NCI-H345 treated with DMSO at 0.1 percent for 48 hours (cell line): ENCODE results near the gene COL9A3.

Source experiments
- DNase-seq: peaks from one replicate; lab custom pipeline; 2025; ENCODE audit not compliant: unreplicated experiment; lab: John Stamatoyannopoulos, UW

Gene COL9A3

DNA sequence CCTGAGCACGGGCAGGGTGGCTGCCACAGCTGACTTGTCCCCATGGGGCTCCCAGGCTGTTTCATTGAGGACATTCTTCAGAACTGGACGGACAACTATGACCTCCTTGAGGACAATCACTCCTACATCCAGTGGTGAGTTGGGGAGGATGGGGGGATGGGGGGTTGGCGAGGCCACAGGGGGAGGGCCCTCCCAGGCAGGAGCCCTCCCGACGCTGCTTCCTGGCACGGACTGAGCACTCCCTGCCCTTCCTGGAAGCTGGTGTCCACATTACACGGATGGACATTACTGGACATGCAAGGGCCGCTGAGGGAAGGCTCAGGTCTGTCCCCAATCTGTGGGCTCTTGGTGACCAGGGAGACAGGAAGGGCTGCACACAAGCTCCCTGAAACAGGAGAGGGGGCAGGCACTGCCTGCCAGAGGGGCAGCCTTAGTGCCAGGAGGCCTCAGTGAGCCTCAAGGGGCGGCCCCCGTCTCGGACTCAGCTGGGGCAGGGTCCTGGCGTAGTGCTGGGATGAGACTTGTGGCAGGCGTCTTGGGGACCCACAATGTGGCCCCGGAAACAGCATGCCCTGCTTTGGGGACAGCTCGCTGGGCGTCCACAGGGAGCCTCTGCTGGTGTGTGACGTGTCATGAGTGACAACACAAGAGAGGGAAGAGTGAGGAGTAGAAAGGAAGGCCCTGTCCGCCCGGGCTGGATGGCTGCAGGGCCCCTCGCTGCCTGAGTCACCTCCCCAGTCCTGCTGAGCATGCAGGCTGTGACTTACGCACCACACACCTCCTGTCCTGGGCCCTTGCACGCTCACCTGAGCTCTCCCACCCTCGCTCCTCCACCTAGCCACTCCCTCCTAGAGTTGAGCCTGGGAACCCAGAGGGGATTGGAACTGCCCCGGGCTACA lies 7.1 kb upstream of the COL9A3 start:
- no peak for DNase-seq

DNA sequence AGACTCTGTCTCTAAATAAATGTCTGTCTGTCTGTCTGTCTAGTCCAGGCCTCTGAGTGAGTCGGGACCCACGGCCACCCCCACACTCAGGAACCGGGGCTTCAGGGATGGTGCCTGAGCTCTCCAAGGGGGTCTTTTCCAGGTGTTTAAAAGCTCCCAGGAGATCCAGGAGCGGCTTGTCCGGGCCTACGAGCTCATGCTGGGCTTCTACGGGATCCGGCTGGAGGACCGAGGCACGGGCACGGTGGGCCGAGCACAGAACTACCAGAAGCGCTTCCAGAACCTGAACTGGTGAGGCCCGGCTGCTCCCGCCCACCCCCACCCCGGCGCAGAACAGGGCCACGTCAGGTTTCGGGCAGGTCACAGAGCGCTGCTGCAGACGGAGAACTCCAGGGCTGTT lies 5.5 kb upstream of the COL9A3 start:
- no peak for DNase-seq

DNA sequence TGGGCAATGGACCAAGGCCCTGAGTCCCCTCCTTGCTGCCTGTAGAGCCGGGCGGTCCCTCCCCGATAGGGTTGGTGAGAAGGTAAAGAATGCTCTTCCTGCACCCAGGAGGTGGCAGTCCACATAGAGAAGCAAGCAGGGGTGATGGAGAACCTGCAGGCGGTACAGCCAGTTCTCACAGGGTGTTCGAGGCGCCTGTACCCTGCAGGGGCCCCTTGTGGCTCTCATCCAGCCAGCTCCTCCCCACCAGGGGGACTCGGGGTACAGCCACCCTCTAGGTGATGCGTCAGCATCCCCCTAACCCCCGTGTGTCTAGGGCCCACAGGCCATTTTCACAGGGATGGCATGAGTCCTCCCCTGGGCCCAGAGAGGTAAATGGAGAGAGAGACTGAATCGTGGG lies 5.1 kb upstream of the COL9A3 start:
- no peak for DNase-seq

DNA sequence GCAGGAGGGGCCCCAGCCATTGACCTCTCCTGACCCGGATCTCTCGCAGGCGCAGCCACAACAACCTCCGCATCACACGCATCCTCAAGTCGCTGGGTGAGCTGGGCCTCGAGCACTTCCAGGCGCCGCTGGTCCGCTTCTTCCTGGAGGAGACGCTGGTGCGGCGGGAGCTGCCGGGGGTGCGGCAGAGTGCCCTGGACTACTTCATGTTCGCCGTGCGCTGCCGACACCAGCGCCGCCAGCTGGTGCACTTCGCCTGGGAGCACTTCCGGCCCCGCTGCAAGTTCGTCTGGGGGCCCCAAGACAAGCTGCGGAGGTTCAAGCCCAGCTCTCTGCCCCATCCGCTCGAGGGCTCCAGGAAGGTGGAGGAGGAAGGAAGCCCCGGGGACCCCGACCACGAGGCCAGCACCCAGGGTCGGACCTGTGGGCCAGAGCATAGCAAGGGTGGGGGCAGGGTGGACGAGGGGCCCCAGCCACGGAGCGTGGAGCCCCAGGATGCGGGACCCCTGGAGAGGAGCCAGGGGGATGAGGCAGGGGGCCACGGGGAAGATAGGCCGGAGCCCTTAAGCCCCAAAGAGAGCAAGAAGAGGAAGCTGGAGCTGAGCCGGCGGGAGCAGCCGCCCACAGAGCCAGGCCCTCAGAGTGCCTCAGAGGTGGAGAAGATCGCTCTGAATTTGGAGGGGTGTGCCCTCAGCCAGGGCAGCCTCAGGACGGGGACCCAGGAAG lies 4.5 kb upstream of the COL9A3 start:
- DNase-seq: no peak

DNA sequence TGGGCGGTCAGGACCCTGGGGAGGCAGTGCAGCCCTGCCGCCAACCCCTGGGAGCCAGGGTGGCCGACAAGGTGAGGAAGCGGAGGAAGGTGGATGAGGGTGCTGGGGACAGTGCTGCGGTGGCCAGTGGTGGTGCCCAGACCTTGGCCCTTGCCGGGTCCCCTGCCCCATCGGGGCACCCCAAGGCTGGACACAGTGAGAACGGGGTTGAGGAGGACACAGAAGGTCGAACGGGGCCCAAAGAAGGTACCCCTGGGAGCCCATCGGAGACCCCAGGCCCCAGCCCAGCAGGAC lies 4.0 kb upstream of the COL9A3 start:
- no peak for DNase-seq

DNA sequence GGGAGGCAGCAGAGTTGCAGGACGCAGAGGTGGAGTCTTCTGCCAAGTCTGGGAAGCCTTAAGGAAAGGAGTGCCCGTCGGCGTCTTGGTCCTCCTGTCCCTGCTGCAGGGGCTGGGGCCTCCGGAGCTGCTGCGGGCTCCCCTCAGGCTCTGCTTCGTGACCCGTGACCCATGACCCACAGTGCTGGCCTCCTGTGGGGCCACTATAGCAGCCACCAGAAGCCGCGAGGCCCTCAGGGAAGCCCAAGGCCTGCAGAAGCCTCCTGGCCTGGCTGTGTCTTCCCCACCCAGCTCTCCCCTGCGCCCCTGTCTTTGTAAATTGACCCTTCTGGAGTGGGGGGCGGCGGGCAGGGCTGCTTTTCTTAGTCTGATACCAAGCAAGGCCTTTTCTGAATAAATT lies 3.3 kb upstream of the COL9A3 start:
- DNase-seq: no peak

DNA sequence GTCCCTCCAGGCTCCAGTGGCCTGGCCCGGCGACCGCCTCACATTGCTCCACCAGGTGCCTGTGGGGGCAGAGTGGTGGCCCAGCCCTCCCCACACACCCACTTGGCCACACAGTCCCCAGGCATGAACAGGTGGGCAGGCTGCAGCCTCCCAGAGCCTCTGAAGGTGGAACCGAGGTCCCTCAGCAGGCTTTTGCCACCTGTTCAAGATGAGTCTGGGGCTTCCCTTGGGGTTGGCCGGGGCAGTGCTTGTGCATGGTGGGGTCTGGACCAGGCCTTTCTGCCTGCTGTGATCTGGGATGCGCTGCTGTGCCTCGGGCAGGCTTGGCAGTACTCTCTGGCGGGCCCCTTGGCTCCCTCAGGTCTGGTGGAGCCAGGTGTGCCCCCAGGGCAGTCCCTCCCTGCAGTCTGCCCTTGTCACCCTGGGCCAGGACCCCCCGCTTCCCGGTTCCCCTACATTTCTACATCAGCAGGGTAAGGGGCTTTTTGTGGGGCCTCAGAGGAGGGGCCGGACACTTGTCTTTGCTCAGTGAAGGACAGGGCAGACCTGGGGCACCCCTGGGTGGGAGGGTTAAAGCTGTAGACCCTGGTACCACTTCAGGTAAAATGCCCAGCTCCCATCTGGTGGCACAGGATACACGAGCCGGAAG lies 2.7 kb upstream of the COL9A3 start:
- no peak for DNase-seq

DNA sequence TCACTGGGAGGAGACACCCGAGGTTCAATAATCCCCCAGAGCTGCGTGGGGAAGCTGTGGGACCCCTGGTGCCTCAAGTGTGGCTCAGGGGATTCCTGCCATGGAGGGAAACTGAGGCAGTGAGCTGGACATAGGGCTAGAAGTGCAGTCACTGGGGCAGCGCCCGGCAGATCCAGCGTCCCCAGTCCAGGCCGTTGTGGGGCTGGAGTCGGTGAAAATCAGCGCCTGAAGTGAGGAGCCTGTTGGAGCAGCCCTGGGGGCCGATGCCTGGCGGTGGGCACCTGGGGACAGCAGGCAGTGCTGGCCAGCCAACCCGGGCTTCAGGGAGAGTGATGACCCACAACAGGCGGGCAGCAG lies 2.2 kb upstream of the COL9A3 start:
- no peak for DNase-seq

DNA sequence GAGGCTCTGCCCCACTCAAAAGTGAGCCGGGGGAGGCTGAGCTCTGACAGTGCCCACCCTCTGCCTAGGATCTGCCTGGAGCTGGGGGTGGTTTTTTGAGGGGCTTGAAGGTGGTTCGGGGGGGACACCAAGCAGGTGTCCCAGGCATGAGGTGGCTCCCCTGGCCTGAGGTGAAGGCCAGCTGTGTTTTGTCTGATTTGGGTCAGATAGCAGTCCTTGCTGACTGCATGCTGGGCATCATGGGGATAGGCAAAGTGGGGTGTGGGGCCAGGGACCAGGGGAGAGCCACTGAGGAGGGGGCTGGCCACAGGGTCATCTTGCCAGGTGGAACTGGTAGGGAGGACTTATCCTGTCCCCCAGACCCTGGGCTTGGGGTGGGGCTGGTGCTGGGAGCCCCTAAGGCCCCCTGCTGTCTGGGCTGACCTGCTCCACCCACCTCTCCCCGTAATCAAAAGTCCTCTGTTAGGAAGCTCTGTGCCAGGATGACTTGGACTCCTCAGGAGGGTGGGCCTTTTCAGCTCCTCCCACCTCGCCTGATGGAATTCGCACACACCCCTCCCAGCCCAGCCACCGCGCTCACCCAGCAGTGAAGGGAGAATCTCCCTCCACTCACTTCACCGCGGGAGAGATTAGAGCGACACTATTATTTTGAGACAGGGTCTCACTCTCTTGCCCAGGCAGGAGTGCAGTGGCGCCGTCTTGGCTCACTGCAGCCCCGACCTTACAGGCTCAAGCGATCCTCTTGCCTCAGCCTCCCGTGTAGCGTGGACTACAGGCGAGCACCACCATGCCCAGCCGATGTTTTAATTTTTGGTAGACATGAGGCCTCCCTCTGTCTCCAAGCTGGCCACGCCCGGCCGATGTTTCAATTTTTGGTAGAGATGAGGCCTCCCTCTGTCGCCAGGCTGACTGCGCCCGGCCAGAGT lies 1.5 kb upstream of the COL9A3 start:
- DNase-seq: no peak

DNA sequence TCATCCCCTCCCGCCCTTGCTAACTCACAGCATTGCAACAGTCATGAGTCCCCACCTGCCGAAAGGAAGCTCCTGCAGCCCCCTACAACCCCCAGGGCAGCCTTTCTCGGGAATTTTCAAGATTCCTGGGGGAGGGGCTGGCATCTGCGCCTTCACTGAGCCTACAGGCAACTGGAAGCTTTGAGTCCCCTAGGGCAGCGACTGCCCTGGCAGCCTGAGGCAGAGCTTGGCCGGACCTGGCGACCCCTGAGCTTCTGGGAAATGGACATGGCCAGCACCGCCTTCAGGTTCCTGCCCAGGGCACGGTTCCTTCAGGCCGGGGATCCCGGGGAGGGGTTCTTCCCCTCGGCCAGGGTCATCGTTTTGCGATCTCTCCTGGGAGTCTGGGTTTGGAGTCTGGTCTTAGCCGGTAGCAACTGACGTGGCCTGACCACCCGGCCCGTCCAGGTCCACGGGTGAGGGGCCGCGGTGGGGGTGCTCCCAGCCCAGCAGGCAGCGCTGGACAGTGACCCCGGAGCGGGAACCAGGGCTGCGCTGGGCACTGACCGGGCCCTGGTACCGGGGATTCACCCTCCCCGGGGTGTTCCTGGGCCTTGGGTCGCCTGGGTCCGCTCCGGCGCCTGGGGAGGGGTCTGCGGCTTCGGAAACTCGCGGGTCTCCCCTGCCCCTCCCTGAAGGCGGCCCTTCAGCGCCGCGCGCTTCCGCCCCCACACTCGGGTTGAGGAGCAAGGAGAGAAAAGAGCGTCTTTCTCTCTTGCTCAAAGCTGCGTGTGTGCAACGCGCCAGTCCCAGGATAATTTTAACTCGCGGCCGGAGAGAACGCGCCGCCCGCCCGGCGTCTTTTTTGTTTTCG lies 593 bp upstream of the COL9A3 start:
- no peak for DNase-seq

DNA sequence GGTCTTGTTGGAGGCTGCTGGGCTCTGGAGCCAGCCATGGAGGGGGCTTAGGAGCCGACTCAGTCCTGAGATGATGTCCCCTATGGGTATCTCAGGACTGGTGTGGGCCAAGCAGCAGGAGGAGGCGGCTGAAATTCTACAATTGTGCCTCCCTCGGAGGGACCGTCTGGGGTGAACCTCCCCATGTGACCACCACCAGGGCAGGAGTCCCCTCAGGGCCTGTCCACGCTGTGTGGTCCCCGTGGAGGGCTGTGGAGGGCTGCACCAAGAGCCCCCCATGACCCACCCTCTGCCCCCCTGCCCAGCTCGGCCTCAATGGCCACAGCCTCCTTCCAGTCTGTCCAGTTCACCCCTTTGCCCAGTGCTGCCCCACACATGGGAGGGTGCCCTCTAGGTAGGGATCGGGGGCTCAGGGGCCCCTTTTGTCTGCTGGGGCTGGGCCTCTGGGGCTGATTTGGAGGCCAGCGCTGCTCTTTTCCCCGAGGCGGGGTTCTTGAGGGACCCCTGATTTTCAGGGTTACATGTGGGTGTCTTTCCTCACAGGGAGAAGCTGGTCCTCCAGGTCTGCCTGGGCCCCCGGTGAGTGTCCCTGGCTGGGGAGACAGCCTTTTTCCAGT lies 1.2 kb downstream of the COL9A3 start:
- no peak for DNase-seq

DNA sequence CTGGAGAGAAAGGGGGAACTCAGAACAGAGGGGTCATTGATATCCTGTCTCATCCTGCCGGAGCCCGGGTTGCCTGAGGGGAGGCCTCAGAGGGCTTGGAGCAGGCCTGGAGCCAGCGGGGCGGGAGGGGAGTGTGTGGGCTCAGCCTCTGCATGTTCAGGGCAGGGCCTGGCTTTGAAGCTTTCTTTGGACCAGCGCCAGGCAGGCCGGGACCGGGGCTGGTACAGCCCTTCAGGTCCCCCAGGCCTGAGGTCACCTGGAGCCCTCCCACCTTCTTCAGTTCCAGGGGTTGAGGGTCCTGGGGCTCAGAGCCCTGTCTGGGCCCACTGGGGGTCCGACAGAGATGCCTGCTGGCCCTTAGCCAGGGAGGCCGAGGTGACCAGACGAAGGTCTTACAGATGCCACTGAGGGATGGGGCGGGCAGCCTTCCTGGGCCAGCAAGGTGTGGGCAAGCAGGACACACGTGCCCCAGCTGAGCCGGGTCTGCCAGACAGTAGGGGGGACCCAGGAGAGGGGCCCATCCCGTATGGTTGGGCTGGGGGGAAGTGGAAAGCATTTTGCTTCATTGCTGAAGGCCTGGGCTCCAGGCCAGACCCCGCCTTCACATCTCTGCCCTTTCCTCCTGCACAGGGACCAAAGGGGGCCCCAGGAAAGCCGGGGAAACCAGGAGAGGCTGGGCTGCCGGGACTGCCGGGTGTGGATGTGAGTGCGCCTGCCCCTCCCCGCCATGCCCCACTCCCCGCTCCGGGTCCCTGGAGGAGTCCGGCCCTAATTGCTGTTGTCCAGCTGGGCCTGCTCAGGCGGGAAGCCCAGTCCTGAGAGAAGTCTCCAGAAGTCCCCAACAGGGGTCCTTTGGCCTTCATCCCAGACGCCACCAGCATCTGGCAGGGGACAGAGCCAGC lies 2.0 kb downstream of the COL9A3 start:
- DNase-seq: no peak

DNA sequence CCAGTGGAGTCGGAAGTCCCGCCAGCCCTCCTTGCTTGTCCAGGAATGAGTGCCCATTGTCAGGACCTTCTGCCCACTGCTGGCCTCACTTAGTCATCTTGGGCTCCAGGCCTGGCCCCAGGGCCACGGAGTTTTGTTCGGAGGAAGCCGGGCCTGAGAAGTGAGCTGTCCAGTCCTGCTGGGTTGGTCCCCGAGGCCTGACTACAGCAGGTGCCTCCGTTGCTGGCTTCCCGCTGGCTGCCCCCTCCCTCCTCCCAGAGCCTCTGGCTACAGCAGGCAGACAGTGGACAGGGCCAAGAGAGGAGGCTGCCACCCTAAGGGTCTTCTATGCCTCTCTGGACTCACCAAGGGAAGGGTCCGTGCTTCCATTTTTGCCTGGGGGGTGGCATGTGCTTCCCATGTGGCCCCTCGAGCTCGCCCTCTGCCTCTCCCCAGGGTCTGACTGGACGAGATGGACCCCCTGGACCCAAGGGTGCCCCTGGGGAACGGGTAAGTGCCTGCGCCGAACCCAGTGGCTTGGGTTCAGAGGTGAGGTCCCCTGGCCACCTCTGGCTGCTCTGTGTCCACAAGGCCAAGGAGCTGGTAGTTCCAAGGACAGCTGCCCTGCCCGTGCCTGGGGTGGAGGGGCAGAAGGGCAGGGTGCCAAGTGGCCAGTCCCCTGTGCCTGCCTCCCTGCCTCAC lies 2.8 kb downstream of the COL9A3 start:
- no peak for DNase-seq

DNA sequence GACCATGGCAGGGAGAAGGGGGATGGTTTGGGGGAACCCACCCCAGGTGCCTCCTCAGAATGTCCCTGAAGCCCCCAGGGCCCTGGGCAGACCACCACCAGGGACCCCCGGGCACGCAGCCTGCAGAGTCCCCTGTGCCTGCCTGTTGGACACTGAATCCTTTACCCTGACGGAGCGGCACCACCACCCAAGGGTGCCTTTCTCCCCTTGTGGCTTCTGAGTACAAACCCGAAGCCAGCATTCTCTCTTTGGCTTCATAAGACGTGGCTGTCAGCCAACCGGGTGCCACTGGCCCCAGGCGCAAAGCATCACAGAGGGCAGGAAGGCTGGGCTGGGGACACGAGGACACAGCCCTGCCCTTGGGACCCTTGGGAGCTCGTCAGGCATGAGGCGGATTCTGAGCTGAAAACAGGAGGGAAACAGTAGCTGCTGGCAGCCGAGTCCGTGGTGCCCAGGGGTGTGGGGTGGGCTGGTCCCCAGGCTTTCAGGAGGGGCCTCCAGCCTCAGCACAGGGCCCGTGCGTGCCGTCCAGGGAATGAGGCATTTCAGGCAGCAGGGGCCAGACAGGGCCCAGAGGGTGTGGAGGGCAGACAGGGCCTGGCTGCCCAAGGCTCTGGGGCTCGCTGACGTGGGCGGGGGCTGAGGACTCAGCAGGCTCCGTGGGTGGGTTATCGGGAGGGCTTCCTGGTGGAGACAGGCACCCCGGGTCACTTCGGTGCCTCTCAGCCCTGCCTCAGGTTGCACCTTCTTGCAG lies 3.5 kb downstream of the COL9A3 start:
- DNase-seq: no peak

DNA sequence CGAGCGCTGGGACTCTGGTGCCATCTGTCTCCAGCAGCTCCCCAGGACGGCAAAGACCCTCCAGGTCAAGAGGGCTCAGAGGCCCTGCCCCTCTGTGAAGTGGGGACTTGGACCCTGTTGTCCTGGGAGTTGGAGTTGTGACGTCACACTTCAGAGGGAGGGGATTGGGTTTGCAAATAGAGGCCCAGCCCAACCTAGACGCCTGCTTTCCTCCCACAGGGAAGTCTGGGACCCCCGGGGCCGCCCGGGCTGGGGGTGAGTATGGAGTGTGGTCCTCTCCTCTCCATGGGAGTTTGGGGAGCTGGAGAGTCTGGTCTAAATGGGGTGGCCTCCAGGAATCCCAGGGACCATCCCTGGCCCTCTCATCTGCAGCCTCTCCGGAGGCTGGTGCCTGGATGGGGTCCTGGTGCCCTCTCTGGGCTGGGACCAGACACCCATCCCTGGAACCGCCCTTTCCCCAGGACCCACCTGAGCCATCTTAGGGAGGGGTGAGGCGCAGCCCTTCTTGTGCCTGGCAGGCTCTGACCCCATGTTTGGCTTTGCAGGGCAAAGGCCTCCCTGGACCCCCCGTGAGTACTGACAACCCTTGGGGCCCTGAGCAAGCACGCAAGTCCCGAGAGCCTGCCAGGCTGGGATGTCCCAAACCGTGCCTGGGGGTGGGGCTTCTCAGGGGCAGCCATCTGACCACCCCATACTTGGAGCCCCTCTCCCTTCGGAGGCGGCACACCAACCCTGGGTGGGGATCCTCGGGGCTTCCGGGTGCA lies 4.3 kb downstream of the COL9A3 start:
- DNase-seq: no peak

DNA sequence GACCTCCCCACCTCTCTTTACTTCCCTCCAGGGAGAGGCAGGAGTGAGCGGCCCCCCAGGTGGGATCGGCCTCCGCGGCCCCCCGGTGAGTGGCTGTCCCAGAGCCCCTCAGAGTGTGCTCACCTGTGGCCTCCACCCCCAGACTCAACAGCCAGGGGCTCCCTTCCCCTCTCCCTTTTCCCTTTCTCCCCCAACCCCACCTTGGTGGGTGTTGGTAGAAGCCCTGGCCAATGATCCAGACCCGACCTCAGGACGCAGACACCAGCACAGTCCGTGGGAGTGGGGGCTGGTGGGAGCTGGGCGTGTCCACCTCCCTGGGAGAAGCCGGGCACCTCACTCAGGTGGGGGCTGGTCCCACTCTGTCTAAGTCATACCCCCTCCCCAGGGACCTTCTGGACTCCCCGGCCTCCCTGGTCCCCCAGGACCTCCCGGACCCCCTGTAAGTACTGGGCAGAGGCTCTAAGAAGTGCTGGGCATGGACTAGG lies 4.9 kb downstream of the COL9A3 start:
- no peak for DNase-seq
